Stimulated activated CD4-positive, alpha-beta T cell treated with anti-CD3 and anti-CD28 coated beads, Interleukin-4, amount 100 ng/mL, for 1 hour (primary cell): ENCODE results near the gene CAPZA1.

Experiments
- DNase-seq: peaks from one replicate; pipeline ENCODE4 v3.0.0-alpha.2; 2020

The CAPZA1 gene

DNA sequence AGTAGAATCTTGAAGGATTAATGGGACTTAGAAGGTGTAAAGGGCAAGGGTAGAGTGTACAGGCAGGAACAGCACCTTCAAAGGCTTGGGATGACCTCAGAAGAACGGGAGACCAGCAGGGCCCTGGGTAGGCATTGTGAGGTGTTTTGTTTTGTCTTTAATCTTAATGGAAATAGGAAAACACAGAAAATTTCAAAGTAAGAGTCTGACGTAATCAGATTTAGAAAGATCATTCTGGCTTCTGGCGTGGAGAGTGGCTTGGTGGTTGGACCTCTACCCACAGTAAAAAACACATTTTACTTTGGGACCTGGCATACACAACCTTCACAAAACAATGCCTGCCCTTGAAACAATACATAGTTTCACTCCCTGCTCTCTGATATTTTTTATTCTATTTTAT, 59.0 kb downstream of the CAPZA1 start:
- DNase-seq = no peak

DNA sequence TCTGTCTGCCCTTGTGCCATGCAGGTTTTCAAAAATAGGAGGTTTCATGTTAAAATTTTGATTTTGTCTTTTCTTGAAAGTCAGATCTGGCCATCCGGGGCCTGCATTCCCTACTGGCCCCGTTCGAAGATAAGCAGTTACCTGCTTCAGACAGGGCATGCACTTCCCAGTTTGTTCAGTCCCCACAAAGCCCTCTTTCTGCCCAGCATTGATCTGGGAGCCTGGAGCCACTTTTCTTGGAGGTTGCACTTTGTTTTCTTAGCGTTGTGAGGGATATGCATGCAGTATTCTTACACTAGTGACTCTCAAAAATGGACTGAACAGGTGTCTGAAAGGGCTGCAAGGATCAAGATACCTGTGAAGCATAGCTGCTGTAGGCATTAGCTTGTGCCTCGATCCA, 66.3 kb downstream of the CAPZA1 start:
- no peak for DNase-seq

DNA sequence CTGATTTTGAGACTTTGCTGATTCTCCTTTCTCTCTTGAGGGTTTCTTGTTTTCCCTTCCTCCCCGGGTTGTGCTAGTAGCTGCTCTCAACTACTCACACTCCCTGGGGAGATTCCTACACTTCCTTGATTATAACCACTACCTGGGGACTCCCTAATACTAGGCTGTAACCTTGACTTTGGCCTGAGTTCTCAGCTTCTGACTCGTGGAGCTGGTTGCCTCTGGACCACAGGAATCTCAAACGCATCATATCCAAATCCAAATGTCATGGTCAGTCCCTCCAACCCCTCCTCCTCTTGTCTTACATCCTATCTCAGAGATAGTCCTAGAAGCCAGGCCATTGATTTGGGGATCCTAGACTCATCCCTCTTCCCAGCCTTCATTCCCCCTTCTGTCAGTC, 66.8 kb downstream of the CAPZA1 start:
- DNase-seq = no peak

DNA sequence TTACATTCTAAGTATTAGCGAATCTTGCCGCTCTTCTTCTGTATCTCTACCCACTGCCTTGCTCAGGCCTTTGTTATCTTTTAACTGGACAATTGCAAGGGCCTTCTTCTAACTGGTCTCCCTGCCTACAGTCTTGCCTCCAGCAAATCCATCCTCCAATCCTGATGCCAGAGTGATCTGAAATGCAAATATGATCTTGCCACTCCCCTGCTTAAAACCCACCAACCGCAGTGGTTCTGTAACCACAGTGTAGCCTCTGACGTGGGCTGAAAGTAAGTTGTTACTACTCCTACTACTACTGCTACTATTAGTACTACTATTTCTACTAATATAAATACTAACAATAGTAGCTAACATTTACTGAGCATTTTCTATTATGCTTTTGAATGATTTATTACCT, 67.2 kb downstream of the CAPZA1 start:
- DNase-seq = no peak

DNA sequence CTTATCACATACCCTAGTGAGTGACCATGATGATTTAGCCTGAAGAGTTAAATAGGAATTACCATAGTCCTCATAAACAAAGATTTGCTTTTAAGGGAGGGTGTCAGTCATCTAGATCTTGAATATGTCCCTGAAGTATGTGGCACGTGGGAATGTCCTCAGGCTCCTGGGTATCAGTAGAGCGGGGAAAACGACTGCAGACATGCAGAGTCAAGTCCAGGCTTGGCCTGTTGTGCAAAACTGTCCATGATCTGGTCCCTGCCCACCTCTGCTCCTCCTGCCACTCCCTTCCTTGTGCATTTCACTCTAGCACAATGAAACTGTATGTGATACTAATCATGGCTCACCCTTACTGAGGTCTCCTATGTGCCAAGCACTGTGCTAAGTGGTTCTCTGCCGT, 67.7 kb downstream of the CAPZA1 start:
- DNase-seq = no peak

DNA sequence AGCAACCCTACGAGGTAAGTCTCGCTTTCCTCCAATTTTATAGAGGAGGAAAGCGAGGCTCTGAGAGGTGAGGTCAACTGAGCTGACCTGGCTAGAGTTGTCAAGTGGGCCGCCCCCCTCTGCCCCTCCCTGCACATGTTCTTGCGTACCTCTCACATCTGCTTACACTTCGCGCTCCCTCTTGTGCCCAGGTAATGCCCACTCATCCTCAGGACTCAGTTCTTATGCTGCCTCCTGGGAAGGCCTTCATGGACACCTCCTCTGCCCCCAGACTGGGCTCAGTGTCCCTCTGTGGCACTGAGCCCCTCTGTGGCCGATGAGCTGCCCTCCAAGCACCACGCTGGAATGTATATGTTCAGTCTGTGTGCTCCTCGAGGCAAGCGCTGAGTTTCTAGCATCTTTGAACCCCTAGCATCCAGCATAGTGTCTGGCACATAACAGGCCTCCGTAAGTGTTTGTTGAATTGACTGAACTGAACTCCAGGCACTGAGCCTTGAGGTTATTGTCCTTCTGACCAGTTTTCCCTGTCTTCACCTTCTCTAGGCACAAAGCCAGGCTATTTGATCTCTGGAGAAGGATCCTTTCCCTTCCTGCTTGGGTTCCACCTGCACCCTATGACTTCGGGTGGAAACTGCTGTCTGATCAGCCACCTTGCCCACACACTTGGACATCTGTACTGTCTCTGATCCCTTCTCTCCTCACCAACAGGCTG, 68.3 kb downstream of the CAPZA1 start:
- no peak for DNase-seq

DNA sequence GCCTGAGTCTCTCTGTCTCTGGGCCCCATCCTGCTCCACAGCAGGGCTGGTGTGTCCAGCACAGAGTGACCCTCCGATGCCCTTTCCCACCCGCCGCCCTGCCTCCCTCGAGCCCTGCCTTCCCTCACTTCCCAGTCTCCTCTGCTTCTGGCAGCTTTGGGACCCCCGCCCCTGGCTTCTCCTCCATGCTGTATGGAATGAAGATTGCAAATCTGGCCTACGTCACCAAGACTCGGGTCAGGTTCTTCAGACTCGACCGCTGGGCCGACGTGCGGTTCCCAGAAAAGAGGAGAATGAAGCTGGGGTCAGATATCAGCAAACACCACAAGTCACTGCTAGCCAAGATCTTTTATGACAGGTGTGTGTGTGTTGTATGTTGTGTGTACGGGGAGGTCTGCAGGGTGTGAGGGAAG, 69.2 kb downstream of the CAPZA1 start:
- no peak for DNase-seq

DNA sequence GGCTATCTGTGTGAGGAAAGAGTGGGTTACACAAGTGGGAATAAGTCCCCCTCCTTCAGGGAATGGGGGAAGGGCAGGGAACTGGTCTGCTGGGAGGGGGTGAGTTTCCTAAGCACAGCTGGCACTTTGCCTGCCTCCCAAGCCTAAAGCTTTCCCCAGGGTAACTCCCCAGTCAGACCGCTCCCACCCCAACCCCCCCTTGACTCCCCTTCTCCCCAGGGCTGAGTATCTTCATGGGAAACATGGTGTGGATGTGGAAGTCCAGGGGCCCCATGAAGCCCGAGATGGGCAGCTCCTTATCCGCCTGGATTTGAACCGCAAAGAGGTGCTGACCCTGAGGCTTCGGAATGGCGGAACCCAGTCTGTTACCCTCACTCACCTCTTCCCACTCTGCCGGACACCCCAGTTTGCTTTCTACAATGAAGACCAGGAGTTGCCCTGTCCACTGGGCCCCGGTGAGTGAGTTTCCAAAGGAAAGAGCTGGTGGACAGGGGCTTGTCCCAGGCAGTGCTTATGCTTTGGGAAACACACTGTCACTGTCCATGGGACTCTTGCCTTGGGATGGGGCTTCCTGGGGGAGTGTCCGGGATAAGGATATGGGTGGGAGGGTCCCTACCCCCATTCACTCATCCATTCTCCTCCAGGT, 69.7 kb downstream of the CAPZA1 start:
- DNase-seq = no peak

DNA sequence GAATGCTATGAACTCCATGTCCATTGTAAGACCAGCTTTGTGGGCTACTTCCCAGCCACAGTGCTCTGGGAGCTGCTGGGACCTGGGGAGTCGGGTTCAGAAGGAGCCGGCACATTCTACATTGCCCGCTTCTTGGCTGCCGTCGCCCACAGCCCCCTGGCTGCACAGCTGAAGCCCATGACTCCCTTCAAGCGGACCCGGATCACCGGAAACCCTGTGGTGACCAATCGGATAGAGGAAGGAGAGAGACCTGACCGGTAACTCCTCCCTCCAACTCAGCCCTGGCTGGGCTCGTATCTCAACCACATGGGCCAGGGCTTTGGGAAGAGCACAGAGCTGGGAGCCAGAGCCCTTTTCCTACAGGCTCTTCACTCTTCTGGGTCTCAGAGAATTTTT, 70.2 kb downstream of the CAPZA1 start:
- no peak for DNase-seq

DNA sequence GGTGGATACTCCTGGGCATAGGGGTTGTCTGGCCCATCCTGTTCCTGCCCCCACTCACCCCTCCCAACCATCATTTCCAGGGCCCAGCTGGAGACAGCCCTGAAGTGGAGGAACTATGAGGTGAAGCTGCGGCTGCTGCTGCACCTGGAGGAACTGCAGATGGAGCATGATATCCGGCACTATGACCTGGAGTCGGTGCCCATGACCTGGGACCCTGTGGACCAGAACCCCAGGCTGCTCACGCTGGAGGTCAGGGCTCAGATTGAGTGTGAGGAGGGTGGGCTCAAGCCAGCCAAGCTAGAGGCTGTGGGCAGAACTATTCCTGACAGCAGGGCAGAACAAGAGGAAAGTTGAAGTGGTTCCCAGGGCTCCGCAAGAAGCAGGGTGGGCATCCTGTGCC, 73.0 kb downstream of the CAPZA1 start:
- DNase-seq = no peak

DNA sequence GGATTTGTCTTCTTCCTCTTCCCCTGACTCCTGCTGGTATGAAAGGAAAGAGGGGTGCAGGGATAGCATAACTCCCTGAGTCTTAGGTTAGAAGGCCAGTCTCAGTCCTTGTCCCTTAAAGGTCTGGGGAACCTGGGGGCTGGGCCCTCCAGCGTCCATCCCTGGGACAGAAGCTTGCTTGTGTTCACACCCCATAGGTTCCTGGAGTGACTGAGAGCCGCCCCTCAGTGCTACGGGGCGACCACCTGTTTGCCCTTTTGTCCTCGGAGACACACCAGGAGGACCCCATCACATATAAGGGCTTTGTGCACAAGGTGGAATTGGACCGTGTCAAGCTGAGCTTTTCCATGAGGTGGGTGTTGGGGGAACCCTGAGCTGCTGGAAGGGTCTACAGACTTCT, 74.2 kb downstream of the CAPZA1 start:
- no peak for DNase-seq

DNA sequence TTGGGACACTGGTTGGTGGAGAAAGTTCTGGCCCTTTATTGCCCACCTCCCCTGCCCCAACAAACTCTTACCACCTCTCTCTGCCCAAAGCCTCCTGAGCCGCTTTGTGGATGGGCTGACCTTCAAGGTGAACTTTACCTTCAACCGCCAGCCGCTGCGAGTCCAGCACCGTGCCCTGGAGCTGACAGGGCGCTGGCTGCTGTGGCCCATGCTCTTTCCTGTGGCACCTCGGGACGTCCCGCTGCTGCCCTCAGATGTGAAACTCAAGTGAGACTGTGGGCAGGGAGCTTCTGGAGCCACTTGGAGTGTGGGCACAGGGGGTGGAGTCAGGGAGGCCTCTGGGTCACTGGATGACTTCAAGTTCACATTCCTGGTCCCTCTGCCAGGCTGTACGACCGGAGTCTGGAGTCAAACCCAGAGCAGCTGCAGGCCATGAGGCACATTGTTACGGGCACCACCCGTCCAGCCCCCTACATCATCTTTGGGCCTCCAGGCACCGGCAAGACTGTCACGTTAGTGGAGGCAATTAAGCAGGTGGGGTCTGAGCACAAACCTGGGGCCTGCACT, 74.8 kb downstream of the CAPZA1 start:
- no peak for DNase-seq

DNA sequence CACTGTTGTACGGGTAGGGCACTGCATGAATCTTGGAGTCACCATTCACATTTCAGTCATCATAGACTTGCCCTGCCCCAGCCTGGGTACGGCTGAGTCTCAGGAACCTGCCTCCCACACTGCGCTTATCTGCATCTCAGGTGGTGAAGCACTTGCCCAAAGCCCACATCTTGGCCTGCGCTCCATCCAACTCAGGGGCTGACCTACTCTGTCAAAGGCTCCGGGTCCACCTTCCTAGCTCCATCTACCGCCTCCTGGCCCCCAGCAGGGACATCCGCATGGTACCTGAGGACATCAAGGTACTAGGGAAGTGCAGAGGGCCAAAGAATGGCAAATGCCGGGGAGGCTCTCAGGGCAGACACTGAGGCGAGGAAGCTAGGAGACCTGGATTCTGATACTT, 75.6 kb downstream of the CAPZA1 start:
- DNase-seq = no peak

DNA sequence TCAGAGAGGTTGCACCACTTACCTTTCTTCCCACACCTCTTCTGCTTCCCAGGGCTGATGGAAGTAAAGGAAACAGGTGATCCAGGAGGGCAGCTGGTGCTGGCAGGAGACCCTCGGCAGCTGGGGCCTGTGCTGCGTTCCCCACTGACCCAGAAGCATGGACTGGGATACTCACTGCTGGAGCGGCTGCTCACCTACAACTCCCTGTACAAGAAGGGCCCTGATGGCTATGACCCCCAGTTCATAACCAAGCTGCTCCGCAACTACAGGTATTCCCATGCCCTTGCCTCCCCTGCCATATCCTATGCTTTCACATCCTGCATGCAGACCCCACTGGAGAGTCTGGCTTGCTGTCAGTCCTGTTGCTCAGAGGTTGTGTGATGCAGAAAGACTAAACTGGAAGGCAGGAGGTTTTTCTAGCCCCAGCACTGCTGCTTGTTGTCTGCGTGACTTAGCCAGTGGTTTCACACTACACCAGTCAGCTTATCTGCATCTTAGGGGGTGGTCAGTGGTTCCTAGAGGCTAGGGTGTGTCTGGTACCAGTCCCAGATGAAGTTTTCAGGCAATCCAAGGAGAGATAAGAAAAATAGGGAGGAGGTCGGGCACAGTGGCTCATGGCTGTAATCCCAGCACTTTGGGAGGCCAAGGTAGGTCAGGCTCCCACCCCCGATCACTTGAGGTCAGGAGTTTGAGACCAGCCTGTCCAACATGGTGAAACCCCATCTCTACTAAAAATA, 77.1 kb downstream of the CAPZA1 start:
- DNase-seq = no peak

DNA sequence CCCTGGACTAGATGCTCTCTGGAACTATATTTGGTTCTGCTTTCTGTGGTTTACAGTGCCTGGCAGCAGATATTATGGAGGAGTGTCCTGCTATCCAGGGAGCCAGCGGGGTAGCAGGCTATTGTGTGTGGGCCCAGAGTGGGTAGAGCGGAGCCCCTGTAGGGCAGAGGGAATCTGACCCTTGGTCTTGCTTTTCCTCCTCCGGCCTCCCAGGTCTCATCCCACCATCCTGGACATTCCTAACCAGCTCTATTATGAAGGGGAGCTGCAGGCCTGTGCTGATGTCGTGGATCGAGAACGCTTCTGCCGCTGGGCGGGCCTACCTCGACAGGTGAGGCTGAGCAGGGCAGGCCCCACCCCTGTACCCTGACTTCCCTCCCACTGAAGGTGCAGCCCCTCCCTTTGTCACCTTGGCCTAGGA, 78.2 kb downstream of the CAPZA1 start:
- no peak for DNase-seq

DNA sequence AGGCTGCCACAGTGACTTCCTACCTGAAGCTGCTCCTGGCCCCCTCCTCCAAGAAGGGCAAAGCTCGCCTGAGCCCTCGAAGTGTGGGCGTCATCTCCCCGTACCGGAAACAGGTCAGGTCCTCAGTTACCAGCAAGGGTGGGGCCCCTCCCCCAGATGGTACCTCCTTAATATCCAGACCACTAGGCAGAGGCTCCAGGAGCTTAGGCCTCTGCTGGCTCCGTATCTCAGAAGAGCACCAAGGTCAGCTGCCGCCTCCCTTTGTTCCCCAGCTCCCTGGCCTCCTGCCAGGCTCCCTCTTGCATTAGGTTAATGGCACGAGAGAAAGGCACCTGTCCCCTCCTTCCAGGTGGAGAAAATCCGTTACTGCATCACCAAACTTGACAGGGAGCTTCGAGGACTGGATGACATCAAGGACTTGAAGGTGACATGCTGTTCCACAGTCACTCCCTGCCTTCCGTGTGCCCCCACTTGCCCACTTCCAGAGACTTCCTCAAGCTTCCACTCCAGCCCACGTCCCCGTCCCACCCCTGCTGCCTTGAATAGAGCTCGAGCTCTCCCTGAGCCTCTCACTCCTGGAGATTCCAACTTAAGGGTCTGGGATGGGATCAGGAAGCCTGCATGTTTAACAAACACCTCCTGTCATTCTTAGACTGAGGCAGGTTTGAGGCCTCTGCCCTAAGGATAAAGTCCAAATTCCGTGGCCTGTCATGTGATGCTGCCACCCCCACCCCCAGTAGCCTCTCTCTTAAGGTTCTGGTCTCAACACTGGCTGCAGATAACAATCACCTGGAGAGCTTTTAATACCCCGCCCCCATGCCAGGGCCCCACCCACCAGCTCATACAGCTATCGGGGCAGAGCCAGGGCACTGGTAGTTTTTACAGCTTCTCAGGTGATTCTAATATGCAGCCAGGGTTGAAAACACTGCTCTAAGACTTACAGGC, 79.0 kb downstream of the CAPZA1 start:
- no peak for DNase-seq

DNA sequence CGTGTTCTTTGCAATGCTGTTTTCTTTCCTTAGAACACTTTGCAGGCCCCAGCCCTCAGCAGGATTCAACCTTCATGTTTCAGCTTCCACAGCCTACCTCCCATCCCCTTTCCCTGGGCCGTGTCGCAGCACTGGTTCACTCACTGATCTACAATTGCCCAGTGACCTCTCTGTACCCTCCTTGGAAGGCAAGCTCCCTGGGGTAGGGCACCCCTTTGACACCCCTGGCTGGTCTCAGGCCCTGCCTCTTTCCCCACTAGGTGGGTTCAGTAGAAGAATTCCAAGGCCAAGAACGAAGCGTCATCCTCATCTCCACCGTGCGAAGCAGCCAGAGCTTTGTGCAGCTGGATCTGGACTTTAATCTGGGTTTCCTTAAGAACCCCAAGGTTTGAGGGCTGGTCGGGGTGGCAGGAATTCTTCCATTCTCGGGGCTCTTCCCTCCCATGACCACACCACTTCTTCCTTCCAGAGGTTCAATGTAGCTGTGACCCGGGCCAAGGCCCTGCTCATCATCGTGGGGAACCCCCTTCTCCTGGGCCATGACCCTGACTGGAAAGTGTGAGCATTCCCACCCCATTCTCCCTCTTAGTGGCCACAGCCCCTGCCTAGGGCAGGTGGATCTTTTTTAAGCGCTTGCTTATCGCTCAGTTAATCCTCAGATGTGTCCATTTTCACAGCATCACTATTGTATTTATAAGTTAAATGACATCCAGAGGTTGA, 80.0 kb downstream of the CAPZA1 start:
- DNase-seq = no peak

DNA sequence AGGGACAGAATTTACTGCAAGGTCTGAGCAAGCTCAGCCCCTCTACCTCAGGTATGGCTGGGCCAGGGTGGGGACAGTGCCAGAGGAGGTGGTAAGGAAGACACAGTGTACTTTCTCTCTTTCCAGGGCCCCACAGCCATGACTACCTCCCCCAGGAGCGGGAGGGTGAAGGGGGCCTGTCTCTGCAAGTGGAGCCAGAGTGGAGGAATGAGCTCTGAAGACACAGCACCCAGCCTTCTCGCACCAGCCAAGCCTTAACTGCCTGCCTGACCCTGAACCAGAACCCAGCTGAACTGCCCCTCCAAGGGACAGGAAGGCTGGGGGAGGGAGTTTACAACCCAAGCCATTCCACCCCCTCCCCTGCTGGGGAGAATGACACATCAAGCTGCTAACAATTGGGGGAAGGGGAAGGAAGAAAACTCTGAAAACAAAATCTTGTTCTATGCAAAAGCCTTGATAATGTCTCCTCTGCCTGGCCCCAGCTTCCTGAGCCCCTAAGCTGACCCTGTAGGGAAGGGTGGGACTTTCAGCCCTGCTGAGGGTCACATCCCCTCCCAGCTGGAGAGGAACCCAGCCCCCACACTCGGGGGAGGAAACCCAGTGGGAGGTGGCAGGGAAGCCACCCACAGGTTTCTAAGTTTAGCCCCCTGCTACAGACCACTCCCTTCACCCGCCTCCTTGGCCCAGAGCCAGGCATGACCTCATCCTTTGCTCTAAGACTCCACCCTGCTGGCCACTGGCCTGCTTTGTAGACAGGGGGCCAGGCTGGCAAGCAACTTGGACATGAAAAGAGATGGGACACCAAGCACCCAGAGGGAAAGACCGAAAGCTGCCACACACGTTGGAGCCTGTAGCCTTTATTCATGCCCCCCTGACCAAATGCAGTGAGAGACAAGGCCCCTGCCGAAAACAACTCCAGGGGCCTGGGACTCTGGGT, 80.9 kb downstream of the CAPZA1 start:
- peak; percentile 59 for DNase-seq

DNA sequence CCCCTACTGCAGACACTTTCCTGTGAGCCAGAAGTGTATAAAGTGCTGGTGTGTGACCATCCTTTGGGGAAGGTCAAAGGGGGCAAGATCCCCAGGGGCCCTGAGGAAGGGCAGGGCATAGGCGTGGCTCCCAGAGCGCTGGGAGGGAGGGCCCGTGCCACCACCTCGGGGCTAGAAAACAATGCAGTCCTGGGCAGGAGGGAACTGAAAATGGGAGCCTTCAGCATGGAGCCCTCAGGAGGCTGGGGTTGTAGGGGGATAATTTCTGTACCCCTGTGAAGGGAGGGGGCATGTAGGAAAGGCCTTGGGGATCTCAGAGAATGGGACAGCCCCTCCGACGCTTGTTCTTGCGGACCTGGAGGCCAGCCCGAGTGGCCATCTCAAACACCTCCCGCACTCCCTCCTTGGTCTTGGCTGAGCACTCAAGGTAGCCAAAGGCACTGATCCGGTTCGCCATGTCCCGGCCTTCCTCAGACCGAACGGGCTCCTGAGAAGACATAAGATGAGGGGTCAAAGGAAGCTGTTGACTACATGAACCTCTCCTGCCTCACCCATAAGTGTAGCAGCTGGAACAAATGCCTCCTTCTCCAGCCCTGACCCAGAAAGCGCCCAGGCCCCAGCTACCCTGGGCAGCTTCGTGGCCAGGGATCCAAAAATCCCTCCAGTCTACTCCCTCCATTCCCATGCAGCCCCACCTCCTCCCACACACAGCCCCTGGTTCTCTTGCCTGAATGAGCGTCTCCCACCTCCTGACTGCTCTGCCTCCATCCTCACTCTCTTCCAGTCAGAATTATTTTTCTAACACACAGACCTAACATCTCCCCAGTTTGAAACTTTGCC, 81.8 kb downstream of the CAPZA1 start:
- no peak for DNase-seq

DNA sequence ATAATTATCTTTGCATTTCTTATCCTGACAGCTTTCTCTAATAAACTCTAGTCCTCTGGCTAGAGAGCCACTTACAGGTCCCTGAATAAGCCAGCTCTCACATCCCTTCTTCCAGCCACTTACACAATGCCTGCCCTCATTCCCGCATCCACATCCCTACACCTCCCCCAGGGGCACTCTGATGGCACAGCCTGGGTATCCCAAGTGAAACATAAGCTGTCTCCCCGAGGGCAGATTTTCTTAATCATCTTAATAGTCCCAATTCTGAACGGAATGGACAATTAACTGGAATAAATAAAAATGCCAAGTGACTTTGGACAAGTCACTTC, 82.4 kb downstream of the CAPZA1 start:
- no peak for DNase-seq
